ENCODE measurements around the gene NUDC. TPM values are rescaled to one million over a fixed set of nuclear protein-coding genes. Genes with fewer than 3 reads are reported as not detected.

The NUDC gene
- total RNA-seq, 1 donor from 2014 or later, result 70.2 TPM

DNA sequence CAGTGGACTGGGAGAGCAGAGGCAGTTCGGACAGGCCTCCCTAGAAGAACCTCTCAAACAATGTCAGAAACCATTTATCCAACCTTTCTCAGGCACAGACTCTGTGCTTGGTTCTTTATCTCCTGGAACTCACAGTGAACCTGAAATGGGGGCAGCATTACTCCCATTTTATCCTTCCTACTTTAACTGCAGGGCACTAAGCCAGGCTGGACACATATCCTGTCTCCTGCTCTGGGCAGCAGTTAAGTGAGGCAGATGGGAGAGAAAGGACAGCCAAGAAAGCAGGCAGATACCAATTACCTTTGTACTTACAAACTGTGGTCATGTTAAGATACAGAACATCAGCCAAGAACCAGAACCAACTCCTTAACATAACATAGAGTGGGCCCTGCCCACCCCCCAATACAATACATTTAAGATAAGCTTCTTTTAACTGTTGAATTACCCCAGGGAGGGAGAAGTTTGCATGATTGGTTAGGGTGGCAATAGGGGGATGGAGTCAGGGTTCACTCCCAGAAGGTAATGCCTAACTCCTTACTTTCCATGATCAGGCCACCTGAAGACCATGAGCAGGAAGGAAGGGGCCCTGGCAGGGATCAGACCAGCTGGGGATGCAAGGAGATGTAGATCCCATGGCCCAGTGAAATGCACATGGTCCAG is 27.9 kb downstream of the NUDC start:
- H4K20me1 ChIP-seq (ENCODE audit: insufficient read depth, low read length), result no peaks in the 10 kb centered on the region
- no peaks in the 10 kb centered on the region for H3K79me2 ChIP-seq (ENCODE audit: insufficient read depth, low read length)
- no peak overlapping the region for H3K9ac ChIP-seq (ENCODE audit: low read length)
- FAIRE-seq (no peak), DNase-seq (ENCODE audit: low read depth) (no peak)
- no peak overlapping the region for H3K27ac ChIP-seq (ENCODE audit: low read depth, low read length)
- H3K4me1 ChIP-seq (ENCODE audit: insufficient read depth, low read length), result no peaks in the 10 kb centered on the region
- H3K9me3 ChIP-seq (ENCODE audit: insufficient read depth, low read depth, low read length), result no peaks in the 10 kb centered on the region
- Mint-ChIP-seq H3K27me3 (ENCODE audit: low read depth, unreplicated experiment) (no peaks in the 10 kb centered on the region), H3K27ac (ENCODE audit: unreplicated experiment) (no peak overlapping the region), H3K9me3 (ENCODE audit: unreplicated experiment) (peaks cover 2% of the 10 kb centered on the region), H3K4me1 (ENCODE audit: low read depth, unreplicated experiment) (peaks cover 2% of the 10 kb centered on the region), H3K36me3 (ENCODE audit: low read depth, unreplicated experiment) (peaks cover 30% of the 10 kb centered on the region), H3K4me3 (ENCODE audit: unreplicated experiment) (no peak overlapping the region)
- no peak overlapping the region for H2AFZ ChIP-seq (ENCODE audit: low read depth, low read length)
- H3K36me3 ChIP-seq (ENCODE audit: insufficient read depth, low read length), result peaks cover 15% of the 10 kb centered on the region
- no peak overlapping the region for H3K4me2 ChIP-seq (ENCODE audit: low read length)
- no peak for TF ChIP-seq EZH2 (IDR thresholded peaks at IDR 0.05; ENCODE audit: insufficient read depth, low read length)
- TF ChIP-seq, protein P1, sequence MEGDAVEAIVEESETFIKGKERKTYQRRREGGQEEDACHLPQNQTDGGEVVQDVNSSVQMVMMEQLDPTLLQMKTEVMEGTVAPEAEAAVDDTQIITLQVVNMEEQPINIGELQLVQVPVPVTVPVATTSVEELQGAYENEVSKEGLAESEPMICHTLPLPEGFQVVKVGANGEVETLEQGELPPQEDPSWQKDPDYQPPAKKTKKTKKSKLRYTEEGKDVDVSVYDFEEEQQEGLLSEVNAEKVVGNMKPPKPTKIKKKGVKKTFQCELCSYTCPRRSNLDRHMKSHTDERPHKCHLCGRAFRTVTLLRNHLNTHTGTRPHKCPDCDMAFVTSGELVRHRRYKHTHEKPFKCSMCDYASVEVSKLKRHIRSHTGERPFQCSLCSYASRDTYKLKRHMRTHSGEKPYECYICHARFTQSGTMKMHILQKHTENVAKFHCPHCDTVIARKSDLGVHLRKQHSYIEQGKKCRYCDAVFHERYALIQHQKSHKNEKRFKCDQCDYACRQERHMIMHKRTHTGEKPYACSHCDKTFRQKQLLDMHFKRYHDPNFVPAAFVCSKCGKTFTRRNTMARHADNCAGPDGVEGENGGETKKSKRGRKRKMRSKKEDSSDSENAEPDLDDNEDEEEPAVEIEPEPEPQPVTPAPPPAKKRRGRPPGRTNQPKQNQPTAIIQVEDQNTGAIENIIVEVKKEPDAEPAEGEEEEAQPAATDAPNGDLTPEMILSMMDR (IDR thresholded peaks at IDR 0.05; ENCODE audit: insufficient read depth, low read depth, low read length), result no peak
- H3K27me3 ChIP-seq (ENCODE audit: insufficient read depth, low read length), result no peaks in the 10 kb centered on the region
- H3K4me3 ChIP-seq (ENCODE audit: insufficient read depth, low read depth, low read length), result no peak overlapping the region

DNA sequence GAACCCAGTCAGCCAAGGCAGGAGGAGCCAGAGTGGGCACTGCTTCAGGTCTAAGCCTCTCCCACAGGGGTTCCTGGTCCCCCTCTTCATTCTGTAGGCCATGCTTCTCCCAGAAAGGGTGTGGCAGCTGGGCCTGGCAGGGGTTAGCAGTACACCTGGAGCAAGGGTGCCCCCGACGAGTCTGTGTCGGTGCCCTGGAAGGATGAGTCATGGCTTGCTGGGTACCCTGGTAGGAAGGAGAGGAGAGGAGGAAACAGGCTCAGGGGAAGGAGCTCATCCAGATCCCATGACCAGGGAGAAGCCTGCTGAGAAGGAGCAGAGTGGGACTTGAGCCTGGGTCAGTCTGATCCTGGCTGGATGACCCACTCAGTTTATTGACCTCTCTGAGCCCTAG is 28.4 kb downstream of the NUDC start:
- Histone ChIP-seq H3K4me3 (ENCODE audit: insufficient read depth, low read depth, low read length) (no peak overlapping the region), H3K4me2 (ENCODE audit: low read length) (no peak overlapping the region), H3K79me2 (ENCODE audit: insufficient read depth, low read length) (no peaks in the 10 kb centered on the region), H3K9ac (ENCODE audit: low read length) (no peak overlapping the region), H3K4me1 (ENCODE audit: insufficient read depth, low read length) (no peaks in the 10 kb centered on the region), H2AFZ (ENCODE audit: low read depth, low read length) (no peak overlapping the region), H3K36me3 (ENCODE audit: insufficient read depth, low read length) (peaks cover 14% of the 10 kb centered on the region), H3K9me3 (ENCODE audit: insufficient read depth, low read depth, low read length) (no peaks in the 10 kb centered on the region), H4K20me1 (ENCODE audit: insufficient read depth, low read length) (no peaks in the 10 kb centered on the region), H3K27ac (ENCODE audit: low read depth, low read length) (no peak overlapping the region), H3K27me3 (ENCODE audit: insufficient read depth, low read length) (no peaks in the 10 kb centered on the region)
- peaks cover 2% of the 10 kb centered on the region for H3K4me1 Mint-ChIP-seq (ENCODE audit: low read depth, unreplicated experiment)
- DNase-seq (ENCODE audit: low read depth), result no peak
- H3K27me3 Mint-ChIP-seq (ENCODE audit: low read depth, unreplicated experiment), result no peaks in the 10 kb centered on the region
- no peak overlapping the region for H3K4me3 Mint-ChIP-seq (ENCODE audit: unreplicated experiment)
- TF ChIP-seq EZH2 (IDR thresholded peaks at IDR 0.05; ENCODE audit: insufficient read depth, low read length), result no peak
- TF ChIP-seq, protein P1 (IDR thresholded peaks at IDR 0.05; ENCODE audit: insufficient read depth, low read depth, low read length), result no peak
- H3K36me3 Mint-ChIP-seq (ENCODE audit: low read depth, unreplicated experiment), result peaks cover 29% of the 10 kb centered on the region
- H3K9me3 Mint-ChIP-seq (ENCODE audit: unreplicated experiment), result peaks cover 2% of the 10 kb centered on the region
- FAIRE-seq, result no peak
- no peak overlapping the region for H3K27ac Mint-ChIP-seq (ENCODE audit: unreplicated experiment)

DNA sequence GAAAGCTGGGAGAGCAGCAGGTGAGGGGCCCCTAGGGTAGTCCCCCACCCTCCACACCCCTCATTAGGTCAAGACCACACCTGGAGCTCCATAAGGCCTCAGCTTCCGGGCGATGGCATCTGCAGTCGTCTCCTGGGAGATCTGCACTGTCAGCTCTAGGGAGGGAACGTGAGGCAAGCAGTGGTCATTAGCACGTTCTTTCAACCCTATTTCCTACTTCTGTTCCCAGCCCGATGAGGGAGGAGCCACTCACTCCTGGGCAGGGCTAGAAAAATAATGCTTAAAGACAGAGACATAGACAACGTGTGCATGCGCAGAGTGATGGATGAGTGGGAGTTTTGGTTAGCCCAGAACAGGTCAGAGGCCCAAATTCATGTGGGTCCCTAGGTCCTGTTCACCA is 29.1 kb downstream of the NUDC start:
- Histone ChIP-seq H2AFZ (ENCODE audit: low read depth, low read length) (no peak overlapping the region), H3K9me3 (ENCODE audit: insufficient read depth, low read depth, low read length) (no peaks in the 10 kb centered on the region), H3K4me2 (ENCODE audit: low read length) (no peak overlapping the region), H3K27ac (ENCODE audit: low read depth, low read length) (no peak overlapping the region), H3K36me3 (ENCODE audit: insufficient read depth, low read length) (peaks cover 8% of the 10 kb centered on the region), H3K27me3 (ENCODE audit: insufficient read depth, low read length) (no peaks in the 10 kb centered on the region), H3K4me3 (ENCODE audit: insufficient read depth, low read depth, low read length) (no peak overlapping the region), H3K9ac (ENCODE audit: low read length) (no peak overlapping the region), H3K79me2 (ENCODE audit: insufficient read depth, low read length) (no peaks in the 10 kb centered on the region), H4K20me1 (ENCODE audit: insufficient read depth, low read length) (no peaks in the 10 kb centered on the region), H3K4me1 (ENCODE audit: insufficient read depth, low read length) (no peaks in the 10 kb centered on the region)
- Mint-ChIP-seq H3K27me3 (ENCODE audit: low read depth, unreplicated experiment) (no peaks in the 10 kb centered on the region), H3K36me3 (ENCODE audit: low read depth, unreplicated experiment) (peaks cover 22% of the 10 kb centered on the region), H3K4me1 (ENCODE audit: low read depth, unreplicated experiment) (peaks cover 2% of the 10 kb centered on the region), H3K27ac (ENCODE audit: unreplicated experiment) (no peak overlapping the region), H3K9me3 (ENCODE audit: unreplicated experiment) (peaks cover 2% of the 10 kb centered on the region), H3K4me3 (ENCODE audit: unreplicated experiment) (no peak overlapping the region)
- FAIRE-seq (no peak), DNase-seq (ENCODE audit: low read depth) (no peak)
- TF ChIP-seq, protein P1 (IDR thresholded peaks at IDR 0.05; ENCODE audit: insufficient read depth, low read depth, low read length), result no peak
- TF ChIP-seq EZH2 (IDR thresholded peaks at IDR 0.05; ENCODE audit: insufficient read depth, low read length), result no peak
